GM04504 (cell line): ENCODE results near the gene SFRP4.

Experiments
- DNase-seq: peaks from one replicate; pipeline ENCODE4 v3.0.0-alpha.2; 2012; ENCODE audit warnings: low read depth

SFRP4 gene

DNA sequence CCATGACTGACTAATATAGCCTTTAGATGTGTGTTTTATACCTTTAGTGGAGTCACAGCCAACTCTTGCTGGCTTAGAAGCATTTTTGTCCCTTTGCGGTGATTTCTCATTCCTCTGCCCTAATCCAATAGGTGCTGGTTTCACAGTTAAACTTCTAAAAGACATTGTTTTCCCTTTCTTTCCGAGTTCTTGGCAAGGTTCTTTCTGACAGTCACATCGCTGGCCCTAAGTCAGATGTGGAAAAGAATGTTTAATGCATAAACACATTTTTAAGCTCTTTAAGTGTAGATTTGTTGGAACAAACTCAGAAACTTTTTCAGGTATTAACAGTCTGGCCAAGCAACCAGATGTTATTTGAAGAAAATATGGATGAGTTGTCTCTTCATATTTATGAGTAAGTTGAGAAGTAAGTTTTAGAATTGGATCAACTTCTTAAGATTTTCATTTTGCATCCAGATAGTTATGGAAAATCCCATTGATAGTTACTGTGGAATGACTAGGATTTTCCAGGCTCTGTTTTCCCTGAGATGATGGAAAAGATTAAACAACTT is 7.9 kb upstream of the SFRP4 start:
- DNase-seq: no peak

GRCh38 chr7:37923996-37924395 is 7.4 kb upstream of the SFRP4 start:
- no peak for DNase-seq

- DNase-seq: no peak
Observed at GRCh38 chr7:37921876-37922275, 5.3 kb upstream of the SFRP4 start.

- DNase-seq: no peak
Observed at GRCh38 chr7:37920849-37921805, 4.5 kb upstream of the SFRP4 start.

- peak; percentile 24 for DNase-seq
Observed at GRCh38 chr7:37920305-37920848, 3.8 kb upstream of the SFRP4 start, which contains the start of gene EPDR1. EPDR1 (plus strand) TSS chr7:37920640; CDS start chr7:37920940, 300 bp downstream.

- DNase-seq: no peak
Observed at GRCh38 chr7:37918526-37918925, 1.9 kb upstream of the SFRP4 start.

DNA sequence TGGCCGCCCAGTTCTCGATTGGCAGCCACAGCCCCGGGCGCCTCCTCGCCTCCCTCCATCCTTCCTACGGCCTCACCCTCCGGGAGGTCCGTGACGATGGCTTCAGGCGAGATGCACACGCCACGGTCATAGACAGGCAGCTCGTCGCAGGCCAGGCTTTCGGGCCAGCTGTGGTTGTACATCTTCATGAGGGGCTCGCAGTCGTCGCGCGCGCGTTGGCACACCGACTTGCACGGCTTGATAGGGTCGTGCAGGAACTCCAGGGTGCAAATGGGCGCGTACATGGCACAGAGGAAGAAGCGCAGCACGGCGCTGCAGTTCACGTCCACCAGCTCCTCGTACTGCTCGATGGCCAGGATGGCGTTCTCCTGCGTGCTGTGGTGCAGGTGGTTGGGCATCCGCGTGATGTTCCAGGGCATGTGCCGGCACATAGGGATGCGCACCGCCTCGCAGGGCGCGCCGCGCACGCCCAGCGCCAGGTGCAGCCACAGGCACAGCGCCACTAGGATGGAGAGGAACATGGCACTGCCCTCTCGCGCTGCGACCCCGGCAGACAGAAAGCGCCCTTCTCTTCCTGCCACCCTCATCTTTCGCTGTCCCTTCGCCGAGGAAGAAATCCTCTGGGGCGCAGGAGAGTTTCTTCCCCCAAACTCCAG is 472 bp downstream of the SFRP4 start:
- DNase-seq: no peak

GRCh38 chr7:37915438-37915837 is 1.2 kb downstream of the SFRP4 start:
- DNase-seq: no peak

DNA sequence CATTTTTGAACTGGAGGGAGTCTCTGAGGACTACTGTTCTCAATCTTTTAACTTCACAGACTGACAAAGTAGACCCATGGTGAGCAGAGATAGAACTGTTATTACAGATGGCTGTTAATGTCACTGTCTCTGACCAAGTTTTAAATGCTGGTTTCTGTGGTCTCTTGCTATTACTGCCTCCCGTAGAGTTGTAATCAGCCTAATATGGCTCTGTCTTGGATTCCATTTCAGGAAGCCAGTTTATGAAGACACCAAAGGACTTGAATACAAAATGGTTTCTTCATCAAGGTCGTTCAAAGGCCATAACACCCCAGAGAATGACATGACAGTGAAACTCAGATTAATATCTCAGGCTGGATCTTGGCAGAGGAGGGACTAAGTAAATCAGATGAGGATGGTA is 3.9 kb downstream of the SFRP4 start:
- no peak for DNase-seq

- DNase-seq: peak; percentile 91
Observed at GRCh38 chr7:37908221-37908788, 8.3 kb downstream of the SFRP4 start.

DNA sequence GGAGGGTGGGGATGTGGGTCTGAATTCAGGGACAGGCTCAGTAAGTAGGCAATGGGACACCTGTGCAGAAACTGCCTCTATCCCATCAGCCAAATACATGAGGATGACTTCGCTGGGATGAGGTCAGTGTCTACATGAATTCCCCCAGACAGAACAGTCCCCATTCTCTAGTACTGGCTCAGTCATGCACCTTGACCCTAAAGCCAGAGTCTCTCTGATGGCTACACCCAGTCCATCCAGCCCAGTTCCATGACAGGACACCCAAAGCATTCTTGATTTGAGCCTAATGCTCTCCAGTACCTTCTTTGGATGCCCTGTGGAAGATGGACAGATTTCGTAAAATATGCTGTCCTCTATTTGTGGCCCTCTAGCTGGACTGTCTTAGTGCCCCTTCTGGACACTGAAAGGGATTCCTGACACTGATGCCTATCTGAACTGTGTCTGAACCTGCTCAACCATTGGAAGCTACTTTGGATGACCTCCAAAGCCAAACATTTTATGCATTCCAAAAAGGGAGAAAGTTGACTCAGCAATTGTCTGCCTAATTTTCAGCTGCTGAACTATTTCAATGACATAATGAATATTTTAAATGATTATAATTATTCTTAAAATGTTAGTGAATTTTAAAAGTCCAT is 14.6 kb downstream of the SFRP4 start:
- DNase-seq: peak; percentile 49

- DNase-seq: peak; percentile 24
Observed at GRCh38 chr7:37901236-37901827, 15.3 kb downstream of the SFRP4 start.

- DNase-seq: no peak
Observed at GRCh38 chr7:37899712-37900247, 16.8 kb downstream of the SFRP4 start.

DNA sequence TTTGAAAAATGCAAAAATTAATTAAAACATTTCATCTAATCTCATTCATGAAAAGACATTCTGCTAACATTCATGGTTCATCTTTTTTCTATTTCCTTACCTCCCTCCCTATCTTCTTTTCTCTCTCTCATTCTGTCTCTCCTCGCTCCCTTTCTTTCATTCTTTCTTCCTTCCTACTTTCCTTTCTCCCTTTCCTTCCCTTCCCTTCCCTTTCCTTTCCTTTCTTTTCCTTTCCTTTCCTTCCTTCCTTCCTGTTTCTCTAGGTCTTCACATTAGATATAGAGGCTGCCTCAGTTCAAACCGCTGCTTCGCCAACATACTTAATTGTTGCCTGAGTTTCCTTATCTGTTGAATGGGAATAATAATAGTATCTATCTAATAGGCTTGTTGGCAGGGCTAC is 21.9 kb downstream of the SFRP4 start:
- no peak for DNase-seq

DNA sequence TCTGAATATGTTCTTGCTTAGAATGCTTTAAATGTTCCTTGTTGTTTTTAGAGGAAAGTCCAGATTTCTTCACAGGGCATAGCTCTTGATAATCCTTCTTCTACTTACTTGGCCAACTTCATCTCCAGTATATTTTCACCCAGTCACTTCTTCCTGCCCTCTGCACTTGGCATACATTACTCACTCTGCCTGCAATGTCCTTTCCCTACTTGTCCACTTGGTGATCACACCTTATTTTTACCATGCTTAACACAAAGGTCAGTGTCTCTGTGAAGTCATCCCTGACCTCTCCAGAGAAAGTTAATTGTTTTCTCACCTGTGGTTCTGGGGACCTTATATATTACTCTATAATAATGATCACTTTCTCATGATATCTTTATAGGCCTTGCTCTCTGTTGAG is 23.3 kb downstream of the SFRP4 start:
- no peak for DNase-seq

DNA sequence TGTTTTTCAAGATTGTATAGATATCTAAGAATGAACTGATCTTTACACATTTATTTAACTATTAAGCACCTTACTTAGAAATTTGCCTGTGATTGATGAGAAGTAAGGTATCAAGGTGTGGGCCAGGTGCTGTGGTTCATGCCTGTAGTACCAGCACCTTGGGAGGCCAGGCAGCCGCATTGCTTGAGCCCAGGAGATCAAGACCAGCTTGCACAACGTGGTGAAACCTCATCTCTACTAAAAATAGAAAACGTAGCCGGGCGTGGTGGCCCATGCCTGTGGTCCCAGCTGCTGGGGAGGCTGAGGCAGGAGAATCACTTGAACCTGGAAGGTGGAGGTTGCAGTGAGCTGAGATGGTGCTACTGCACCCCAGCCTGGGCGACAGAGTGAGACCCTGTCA is 34.5 kb downstream of the SFRP4 start:
- DNase-seq: no peak
